ENCODE data around the gene SLC43A3.

Gene SLC43A3

DNA sequence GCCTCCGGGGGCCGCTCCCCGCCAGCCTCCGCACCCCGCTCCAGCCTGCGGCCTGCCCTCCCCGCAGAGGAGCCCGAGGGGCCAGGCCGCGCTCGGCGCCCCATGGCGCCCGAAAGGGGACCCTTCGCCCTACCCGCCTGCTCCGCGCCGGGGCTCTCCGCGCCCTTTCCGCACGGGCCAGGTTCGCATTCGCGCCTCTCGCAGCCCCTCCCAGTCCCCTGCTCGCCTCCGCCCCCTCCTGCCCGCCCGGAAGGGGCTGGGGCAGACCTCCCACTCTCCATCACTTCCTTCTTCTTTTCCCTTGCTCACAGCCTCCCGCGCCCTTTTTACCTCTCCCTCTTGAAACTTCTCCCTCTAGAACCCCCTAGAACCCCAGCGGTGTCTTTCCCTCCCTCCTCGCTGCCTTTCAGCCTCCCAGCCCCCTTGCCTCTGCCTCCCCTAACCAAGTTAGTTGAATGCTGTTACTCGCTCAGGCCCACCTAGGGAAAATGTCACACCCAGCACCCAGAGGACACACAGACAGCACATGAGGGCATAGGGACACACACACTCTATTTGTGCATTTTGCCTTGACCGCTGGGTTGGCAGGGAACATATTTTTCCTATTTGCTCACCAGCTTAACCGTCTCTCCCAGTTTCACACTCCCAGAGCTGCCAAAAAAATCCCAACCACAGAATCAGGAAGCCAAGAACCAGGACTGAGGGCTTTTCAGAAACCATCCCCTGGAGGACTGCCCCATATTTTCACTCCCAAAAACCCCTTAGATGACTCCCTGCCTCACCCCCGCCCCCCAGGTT lies at the start of gene SLC43A3:
SLC43A3 (minus strand) TSS at position 193 of the 798 bp plus-strand sequence. CDS start 949 bp downstream, outside the sequence.
- peak in 29 of 51 donors; percentile 14 to 59 (median 33) for DNase-seq

DNA sequence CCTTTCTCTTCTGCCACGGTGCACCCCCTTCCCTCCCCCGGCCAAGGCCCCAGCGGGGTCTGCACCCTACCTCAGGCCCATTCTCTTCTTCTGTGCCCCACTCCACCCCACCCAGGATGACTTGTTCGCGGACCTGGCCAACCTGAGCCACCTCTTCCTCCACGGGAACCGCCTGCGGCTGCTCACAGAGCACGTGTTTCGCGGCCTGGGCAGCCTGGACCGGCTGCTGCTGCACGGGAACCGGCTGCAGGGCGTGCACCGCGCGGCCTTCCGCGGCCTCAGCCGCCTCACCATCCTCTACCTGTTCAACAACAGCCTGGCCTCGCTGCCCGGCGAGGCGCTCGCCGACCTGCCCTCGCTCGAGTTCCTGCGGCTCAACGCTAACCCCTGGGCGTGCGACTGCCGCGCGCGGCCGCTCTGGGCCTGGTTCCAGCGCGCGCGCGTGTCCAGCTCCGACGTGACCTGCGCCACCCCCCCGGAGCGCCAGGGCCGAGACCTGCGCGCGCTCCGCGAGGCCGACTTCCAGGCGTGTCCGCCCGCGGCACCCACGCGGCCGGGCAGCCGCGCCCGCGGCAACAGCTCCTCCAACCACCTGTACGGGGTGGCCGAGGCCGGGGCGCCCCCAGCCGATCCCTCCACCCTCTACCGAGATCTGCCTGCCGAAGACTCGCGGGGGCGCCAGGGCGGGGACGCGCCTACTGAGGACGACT lies 49.3 kb upstream of the SLC43A3 start:
- peak in 3 of 51 donors; percentile 13 to 29 (median 25) for DNase-seq

DNA sequence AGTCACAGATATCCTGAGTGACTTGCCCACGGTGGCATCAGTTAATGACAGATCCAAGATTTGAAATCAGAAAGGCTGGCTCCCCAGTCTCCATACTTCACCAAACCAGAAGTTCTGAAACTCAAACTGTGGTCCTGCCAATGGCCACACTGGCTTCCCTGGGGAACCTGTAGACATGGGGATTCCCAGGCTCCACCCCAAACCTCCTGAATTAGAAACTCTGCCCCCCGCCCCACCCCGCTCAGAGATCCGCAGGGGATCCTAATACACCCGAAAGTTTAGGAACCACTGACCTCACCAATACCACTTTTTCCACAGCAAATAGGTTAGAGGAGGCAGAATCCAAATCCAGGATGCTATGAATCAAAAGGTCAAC lies 48.7 kb upstream of the SLC43A3 start:
- no peak for DNase-seq

DNA sequence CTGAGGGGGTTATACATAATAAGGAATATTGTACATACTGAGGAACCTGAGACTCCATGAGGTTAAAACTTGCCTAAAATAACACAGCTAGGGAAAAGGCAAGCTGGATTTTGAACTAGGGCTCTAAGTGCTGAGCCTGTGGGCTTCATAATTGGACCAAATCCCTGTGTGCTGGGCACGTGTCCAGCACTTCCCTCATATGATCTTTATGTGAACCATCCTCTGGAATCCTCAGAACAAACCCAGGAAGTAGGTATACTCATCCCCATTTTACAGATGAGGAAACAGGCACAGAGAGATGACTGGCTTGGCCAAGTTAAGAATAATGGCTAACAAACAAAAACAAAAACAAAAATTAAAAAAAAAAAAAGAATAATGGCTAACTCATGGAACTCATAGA lies 48.3 kb upstream of the SLC43A3 start:
- no peak for DNase-seq

DNA sequence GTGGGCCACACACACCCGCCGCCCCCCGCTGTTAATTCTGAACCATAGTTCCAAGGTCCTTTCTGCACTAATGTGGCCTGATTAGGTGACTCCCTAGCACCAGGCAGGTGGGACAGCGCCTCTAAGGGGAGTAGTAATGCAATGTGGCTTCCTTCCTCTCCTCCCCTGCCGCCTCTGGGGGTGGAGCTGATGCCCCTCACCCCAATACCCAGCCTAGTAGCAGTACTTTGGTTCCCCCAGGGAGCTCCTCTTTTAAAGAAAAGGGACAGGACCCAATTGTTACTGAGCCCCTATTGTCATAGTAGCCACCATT lies 47.8 kb upstream of the SLC43A3 start:
- DNase-seq: no peak

DNA sequence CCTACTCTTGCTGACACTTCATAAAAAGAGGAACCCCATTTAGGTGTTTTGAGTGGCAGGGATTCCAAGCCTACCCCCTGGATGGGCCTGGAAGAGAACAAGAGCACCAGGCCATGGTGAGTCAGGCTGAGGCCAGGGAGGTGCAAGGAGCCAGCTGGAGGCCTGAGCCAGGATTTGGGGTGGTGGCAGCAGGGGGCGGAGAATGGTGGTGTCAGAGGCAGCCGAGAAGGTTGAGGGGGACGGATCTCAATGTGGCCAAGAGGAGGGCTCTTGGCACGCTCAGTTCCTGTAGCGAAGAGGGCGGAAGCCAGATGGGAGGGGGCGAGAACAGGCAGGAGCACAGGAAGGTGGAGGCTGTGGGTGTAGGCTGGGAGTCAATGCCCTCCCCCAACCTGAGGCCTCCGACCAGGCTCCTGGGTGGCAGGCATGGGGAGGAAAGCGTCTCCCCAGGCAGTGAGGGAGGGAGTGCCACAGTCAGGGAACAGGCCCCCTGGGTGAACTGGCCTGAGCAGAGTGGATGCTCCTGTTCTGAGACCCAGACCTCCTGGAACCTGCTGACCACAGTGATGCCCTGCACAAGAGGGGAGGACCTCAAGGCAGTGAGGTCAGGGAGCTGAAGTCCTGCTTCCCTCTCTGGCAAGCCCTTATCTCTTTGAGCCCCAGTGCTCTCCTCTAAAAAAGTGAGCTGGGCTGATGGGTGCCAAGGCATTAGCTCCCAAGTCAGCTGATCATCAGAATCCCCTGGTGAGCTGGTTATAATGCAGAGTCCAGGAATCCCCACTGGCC lies 47.3 kb upstream of the SLC43A3 start:
- DNase-seq: peak in 1 of 51 donors; percentile 45

DNA sequence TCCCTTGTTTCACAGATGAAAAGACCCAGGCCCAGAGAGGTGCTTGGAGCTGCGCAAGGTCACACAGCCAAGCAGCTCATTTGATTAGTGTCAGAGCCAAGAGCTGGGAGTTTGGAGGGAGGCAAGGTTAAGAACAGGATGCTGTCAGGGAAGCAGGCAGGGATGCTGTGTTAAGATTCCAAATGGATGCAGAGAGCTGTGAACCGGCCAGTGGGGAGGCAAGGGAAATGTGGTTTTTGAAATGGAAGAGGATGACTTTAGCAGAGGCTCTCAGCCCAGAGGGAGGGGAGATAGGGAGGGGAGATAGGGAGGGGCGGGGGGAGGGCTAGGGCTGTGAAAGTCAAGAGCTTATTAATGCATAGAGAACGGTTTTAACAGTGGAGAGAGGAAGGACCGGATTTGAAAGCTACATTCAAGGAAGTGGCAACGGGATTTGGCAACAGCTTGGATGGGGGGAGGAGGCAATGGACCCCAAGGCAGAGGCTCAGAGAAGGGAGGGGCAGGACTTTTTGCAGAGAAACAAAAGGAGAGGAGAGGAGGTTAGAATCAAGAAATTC lies 46.4 kb upstream of the SLC43A3 start:
- no peak for DNase-seq

DNA sequence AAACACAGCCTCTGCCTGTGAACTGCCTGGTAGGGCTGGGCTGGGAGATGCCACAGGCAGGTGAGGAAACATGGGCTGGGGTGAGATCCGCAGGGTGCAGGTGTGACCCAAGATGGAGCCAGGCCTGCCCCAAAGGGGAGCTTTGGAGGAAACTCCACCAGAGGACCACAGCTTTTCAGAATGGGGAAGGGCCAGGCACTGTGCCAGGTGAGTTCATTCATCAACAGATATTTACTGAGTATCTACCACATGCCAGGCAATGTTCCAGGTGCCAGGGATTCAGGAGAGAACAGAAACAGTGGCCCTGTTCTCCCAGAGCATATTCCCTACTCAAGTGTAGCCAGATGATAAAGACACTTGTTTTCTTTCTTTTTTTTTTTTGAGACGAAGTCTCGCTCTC lies 44.6 kb upstream of the SLC43A3 start:
- no peak for DNase-seq

DNA sequence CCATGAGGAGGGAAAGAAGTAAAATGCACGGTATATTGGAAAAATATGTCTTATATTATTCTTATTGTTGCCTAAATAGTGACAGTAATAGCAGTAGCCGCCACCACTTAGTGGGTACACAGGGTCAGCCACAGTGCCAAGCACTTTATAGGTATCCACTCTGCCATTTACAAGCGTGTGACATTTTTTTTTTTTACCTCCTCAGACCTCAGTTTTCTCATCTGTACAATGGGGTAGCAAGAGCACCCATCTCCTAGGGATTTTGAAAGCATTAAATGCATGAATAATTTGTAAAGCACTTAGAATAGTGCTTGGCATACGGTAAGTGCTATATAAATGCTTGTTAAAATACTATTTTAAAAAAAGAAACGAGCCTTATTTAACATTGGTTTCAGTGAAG lies 42.3 kb upstream of the SLC43A3 start:
- DNase-seq: no peak

DNA sequence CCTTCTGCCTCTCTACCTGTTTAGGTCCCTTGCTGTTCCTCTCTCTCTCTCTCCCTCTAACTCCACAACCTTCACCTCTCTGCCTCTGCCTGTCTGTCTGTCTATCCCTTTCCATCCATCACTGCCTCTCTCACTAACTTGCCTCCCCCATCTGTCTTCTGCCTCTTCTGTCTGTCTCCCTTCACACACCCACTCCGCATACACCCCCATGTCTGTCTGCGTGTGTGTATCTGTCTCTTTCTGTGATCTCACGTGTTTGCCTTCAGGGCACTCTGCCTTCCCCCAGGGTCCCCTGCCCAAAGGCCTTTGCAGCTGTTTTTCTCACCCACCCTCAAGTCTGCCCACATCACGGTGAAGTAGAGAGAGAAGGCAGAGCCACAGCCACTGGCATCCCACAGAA lies 41.4 kb upstream of the SLC43A3 start:
- peak in 1 of 51 donors; percentile 26 for DNase-seq

DNA sequence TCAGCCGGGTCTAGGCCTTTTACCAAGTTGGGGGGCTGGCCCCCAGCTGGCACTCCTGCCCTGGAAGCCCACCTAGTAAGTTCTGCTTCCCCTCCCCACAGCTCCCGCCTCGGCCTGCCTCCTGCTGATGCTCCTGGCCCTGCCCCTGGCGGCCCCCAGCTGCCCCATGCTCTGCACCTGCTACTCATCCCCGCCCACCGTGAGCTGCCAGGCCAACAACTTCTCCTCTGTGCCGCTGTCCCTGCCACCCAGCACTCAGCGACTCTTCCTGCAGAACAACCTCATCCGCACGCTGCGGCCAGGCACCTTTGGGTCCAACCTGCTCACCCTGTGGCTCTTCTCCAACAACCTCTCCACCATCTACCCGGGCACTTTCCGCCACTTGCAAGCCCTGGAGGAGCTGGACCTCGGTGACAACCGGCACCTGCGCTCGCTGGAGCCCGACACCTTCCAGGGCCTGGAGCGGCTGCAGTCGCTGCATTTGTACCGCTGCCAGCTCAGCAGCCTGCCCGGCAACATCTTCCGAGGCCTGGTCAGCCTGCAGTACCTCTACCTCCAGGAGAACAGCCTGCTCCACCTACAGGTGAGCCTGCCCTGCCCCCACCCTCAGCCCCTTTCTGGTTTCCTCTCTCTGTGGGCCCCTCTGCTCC lies 40.7 kb upstream of the SLC43A3 start:
- no peak for DNase-seq

DNA sequence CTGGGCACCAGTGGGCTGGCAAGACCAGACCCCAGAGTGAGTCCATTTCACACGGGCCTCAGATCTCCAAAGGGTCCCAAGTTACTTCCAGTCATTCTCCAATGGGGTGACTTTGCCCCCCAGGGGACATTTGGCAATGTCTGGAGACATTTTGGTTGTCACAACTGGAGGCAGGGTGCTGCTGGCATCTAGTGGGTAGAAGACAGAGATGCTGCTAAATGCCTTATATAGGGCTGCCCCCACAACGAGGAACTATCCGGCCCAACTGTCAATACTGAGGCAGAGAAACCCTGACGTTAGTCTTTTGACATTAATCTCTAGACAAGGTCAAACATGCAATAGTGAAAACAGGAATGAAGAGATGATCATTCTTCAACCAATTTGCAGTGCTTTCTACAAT lies 39.8 kb upstream of the SLC43A3 start:
- DNase-seq: no peak

DNA sequence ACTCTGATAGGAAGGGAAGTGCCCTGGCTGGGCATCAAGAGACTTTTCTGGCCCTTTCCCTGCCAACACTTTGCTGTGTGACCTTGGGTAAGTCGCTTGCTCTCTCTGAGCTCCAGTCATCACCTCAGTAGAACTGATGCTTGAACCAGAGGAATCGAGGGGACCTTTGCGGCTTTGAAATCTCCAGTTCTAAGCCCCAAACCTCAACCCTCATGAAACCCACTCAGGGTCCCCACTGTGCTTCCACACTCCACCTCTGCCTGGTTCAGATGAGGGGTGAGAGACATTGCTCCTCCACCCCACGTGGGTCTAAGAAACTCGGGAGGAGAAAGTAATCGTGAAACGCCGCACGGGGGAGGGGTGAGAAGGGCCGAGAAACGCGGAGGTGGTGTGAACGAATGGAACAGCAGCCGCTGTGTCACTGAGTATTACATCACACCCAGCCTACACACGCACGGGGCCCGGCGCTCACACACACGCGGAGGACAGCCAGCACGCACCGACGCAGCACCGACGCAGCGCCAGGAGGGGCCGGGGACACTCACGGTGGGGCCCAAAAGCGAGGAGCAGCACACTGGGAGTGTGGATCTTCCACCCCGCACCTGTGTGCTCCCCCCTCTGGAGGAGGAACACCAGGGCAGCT lies 37.7 kb upstream of the SLC43A3 start:
- DNase-seq: peak in 1 of 51 donors; percentile 66

DNA sequence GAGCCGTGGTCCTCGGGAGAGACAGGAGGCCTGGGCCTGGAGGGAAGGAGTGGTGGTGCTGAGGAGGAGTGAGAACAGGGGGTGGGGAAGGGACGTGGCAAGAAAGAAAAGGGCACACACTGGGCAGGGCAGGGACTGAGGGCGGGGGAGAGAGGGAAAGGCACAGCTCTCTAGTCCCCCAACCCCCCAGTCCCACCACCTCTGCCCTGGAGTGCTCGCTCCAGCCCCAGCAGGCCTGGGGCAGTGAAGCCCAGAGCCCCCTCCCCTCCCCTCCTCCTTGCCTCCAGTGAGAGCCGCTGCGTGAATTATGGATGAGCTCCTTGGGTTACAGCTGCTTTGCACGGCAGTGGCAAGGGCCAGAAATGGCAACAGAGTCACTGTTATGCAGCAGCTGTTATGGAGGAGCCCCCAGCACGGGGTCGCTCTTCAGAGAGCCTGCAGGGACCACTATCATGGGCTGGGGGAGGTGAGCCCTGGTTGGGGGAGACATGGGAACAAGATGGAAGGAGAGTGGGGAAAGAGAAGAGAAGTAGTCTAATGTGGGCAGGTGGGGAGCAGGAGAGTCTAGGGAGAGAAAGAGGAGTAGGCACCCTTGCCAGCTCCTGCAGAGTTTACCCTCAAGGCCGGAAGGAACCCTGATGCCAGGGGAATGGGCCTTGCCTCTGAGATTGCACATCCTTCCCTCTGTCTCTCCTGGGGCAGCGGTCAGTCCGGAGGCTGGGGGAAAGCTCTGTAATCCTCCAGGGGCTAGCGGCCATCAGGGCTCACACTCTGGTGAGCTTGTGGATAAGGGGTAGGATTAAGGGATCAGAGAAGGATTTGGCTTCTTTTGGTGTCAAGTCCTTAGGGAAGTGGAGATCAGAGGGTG lies 37.0 kb upstream of the SLC43A3 start:
- DNase-seq: peak in 1 of 51 donors; percentile 17

DNA sequence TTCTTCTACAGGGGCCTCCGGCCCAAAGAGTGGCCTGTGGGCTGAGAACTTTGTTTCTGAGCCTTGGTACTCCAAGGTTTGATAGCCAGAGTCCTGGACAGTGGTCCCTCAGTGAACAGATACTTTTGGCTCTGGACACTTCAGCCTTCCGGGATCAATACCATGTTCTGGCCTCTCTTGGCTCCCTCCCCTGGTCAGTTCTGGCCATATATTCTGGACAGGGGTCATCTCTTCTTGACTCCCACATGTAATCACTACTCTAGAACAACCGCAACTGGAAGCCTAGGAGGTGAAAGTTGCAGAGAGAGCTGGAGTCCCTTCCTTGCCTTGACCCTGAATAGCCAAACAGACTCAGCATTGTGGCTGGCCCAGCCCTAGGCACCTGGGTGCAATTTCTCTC lies 35.7 kb upstream of the SLC43A3 start:
- DNase-seq: no peak

DNA sequence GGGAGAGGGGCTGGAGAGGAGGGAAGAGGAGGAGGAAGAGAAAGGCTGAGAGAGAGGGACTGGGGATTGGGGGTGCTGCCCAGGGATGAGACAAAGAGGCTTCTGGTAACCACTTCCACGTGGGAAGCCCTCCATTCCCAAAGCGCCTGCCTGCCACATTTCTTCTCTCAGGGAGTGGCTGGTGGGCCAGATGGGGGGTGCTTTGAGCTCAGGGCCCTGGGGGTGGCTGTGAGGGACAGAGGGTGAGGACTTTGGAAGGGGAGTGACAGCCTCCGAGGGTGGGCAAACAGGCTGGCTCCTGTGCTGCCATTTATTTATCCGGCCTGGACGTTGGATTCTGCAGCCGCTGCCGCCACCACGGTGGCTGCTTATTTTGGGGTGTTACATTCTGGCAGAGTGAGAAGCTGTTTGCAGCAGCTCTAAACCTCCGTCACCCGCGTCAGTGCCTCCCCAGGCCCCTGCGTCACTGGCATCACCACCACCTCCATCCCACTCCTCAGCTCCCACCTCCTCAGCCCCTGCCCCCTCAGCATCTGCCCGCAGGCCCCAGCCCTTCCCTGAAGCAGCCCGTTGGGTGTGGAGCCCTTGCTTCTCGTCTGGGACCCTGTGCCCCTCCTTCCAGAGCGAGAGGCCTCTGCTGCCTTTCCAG lies 35.0 kb upstream of the SLC43A3 start:
- DNase-seq: no peak

DNA sequence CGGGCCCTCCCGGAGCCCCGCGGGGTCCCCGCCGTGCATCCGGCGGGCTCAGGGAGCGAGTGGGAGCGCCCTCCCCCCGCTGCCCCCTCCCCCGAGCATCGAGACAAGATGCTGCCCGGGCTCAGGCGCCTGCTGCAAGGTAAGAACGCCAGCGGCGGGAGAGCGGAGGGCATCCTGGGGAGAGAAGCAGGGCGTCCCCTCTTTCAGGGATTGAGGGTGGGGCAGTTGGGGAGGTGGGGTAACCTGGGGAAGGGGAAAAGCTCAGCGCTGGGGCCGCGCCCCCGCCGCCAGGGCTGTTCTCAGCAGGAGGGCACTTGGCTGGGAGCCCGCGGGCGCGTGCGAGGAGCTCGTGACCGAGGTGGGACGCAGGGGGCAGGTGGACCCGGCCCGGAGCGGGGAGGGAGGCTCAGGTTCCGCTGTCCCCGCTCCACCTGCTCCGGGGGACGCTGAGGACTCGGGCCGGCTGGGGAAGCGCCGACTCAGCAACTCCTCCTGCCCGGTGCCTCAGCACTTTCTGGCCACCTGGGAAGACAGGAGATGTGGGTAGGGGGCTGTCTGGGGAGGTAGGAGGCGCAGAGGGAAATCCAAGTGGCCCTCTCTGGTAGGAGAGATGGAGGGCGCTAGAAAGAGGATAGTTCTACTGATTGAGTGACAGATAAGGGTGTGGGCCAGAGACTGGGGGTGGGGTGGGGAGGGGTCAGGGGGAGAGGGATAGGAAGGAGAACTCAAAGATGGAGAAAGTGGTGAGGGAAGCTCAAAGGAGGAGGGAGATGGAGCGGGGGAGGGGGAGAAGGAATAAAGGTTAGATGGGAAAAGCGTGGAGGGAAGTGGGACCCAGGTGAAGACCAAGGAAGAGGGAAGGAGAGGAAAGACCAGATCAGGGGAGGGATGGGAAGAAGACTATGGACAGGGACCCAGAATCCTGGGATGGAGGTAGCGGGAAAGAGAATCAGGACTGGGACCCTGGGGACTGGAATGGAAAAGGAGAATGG lies 34.1 kb upstream of the SLC43A3 start:
- no peak for DNase-seq

Measured in hypothalamus (tissue), 51 donors.